Brain microvascular endothelial cell (primary cell): ENCODE measurements around the gene BEST4.

Experiments
- DNase-seq: peaks from one replicate; pipeline ENCODE4 v3.0.0-alpha.2; 2020
- H3K27ac ChIP-seq: fragments of 250-450 bp; sonication (Bioruptor Pico); 2 replicates; pipeline ENCODE4 v1.5.1; 2020; ENCODE audit warnings: mild to moderate bottlenecking, moderate library complexity
- H3K27me3 ChIP-seq: fragments of 250-450 bp; sonication (Bioruptor Pico); replicated peaks from 2 replicates; pipeline ENCODE4 v1.5.1; 2020; ENCODE audit warnings: mild to moderate bottlenecking
- H3K36me3 ChIP-seq: fragments of 250-450 bp; sonication (Bioruptor Pico); replicated peaks from 2 replicates; pipeline ENCODE4 v1.5.1; 2020; ENCODE audit warnings: mild to moderate bottlenecking
- H3K4me3 ChIP-seq: 2 replicates; pipeline ENCODE4 v1.5.1; 2011; ENCODE audit warnings: low read depth, mild to moderate bottlenecking, control low read depth, low read length, moderate library complexity
- in situ Hi-C: cut with HindIII; loops from 2 replicates; pipeline ENCODE4 v1.10.0; 2017; ENCODE audit warnings: low sequenced_read_pairs, low pct_ligation_motif_present
- TF ChIP-seq, protein P1 (sequence below): IDR thresholded peaks from 2 replicates; pipeline ENCODE4 v1.5.1; 2011; ENCODE audit warnings: low read depth, mild to moderate bottlenecking, moderate library complexity, low read length, control low read depth, inconsistent platforms; ENCODE audit errors: missing control alignments

Gene BEST4

DNA sequence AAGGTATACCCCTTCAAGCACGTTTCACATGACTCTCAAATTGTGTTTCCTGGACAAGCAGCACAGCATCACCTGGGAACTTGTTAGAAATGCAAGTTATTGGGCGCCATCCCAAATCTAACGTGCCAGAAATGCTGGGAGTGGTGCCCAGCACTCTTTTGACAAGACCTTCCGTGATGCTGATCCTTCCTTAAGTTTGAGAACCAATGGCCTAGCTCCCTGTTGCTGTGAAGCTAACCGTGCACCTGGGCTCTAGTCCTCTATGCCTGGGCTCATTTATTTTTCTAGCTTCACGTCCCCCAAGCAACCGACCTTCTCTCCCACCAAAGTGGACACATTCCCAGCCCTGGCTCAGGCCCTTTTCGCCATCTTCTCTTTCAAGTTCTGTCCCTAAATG is 4.3 kb downstream of the BEST4 start:
- TF ChIP-seq, protein P1, sequence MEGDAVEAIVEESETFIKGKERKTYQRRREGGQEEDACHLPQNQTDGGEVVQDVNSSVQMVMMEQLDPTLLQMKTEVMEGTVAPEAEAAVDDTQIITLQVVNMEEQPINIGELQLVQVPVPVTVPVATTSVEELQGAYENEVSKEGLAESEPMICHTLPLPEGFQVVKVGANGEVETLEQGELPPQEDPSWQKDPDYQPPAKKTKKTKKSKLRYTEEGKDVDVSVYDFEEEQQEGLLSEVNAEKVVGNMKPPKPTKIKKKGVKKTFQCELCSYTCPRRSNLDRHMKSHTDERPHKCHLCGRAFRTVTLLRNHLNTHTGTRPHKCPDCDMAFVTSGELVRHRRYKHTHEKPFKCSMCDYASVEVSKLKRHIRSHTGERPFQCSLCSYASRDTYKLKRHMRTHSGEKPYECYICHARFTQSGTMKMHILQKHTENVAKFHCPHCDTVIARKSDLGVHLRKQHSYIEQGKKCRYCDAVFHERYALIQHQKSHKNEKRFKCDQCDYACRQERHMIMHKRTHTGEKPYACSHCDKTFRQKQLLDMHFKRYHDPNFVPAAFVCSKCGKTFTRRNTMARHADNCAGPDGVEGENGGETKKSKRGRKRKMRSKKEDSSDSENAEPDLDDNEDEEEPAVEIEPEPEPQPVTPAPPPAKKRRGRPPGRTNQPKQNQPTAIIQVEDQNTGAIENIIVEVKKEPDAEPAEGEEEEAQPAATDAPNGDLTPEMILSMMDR = no peak
- H3K36me3 ChIP-seq = peaks cover 24% of the 10 kb centered on the region
- no peaks in the 10 kb centered on the region for H3K27me3 ChIP-seq
- DNase-seq = no peak
- in situ Hi-C loops = no loop called here
- H3K4me3 ChIP-seq = peak overlapping the region; percentile 35
- no peak overlapping the region for H3K27ac ChIP-seq

DNA sequence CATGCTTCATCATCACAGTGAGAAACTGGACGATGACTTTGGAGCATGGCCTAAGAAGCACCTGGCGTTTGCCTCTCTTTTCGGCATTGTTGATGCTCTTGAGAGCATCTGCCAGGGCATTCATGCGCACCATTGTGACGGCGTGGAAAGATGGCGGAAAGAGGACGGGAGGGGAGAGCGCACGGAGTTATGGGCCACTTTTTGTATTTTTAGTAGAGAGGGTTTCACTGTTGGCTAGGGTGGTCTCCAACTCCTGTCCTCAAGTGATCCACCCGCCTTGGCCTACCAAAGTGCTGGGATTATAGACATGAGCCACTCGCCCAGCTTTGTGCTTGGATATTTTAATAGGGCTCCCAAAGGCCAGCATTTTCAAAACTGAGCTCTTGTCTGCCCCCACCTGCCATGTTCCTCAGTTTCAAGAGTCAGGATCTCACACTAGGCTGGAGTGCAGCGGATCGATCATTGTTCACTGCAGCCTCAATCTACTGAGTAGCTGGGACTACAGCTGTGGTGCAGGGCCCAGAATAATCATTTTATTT is 7.3 kb downstream of the BEST4 start:
- TF ChIP-seq, protein P1 = no peak
- Histone ChIP-seq H3K27ac (no peak overlapping the region), H3K4me3 (no peak overlapping the region), H3K27me3 (no peaks in the 10 kb centered on the region), H3K36me3 (peaks cover 49% of the 10 kb centered on the region)
- in situ Hi-C loops = no loop called here
- DNase-seq = no peak

DNA sequence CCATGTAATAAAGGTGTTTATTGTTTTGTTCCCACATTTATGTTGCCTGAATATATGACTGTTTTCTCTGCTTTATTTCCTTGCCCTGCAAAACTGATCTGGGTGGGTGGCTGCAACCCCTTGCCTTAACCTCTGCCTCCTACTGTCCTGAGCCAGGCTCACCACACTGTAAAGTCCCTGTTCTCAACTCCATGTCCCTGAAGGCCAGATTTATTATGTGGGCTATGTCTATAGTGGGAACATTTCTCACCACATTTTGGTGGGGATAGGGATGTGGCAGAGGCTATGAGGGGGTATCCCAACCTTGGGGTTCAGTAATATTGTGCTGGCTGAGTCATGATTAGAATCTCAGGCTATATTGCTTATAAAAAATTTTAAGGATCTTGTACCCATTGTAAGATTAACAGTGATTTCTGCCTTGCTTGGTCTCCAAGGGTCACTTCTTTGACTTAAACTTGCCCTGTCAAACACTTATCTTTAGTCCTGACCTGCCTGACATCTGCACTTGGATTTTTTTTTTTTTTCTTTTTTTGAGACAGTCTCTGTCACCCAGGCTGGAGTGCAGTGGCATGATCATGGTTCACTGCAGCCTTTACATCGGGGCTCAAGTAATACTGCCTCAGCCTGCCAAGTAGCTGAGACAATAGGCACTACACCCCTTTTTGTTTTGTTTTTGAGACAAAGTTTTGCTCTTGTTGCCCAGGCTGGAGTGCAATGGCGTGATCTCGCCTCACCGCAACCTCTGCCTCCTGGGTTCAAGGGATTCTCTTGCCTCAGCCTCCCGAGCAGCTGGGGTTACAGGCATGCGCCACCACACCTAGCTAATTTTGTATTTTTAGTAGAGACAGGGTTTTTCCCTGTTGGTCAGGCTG is 9.0 kb downstream of the BEST4 start:
- in situ Hi-C loops = no loop called here
- no peak overlapping the region for H3K27ac ChIP-seq
- no peaks in the 10 kb centered on the region for H3K27me3 ChIP-seq
- H3K4me3 ChIP-seq = peak overlapping the region; percentile 9
- H3K36me3 ChIP-seq = peaks cover 49% of the 10 kb centered on the region
- TF ChIP-seq, protein P1 = no peak
- DNase-seq = no peak

GRCh38 chr1:44777969-44778635 is 9.9 kb downstream of the BEST4 start:
- Histone ChIP-seq H3K4me3 (peak overlapping the region; percentile 95), H3K36me3 (peaks cover 49% of the 10 kb centered on the region), H3K27ac (no peak overlapping the region), H3K27me3 (no peaks in the 10 kb centered on the region)
- in situ Hi-C loops = no loop called here
- DNase-seq = no peak
- TF ChIP-seq, protein P1 = no peak

DNA sequence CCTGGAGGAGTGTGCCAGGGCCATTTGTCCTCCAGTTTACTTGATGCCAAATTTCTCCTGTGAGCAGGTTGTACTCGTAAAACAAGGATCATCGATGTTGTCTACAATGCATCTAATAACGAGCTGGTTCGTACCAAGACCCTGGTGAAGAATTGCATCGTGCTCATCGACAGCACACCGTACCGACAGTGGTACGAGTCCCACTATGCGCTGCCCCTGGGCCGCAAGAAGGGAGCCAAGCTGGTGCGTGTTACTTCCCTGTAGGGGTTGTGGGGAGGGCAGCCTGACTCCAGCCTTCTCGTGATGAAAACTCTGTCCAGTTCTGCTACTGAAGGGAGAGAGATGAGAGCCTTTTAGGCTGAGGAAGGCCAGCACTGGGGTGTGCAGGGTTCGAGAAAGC is 10.4 kb downstream of the BEST4 start:
- Histone ChIP-seq H3K27ac (no peak overlapping the region), H3K4me3 (peak overlapping the region; percentile 95), H3K27me3 (no peaks in the 10 kb centered on the region), H3K36me3 (peaks cover 49% of the 10 kb centered on the region)
- TF ChIP-seq, protein P1 = no peak
- in situ Hi-C loops = no loop called here
- DNase-seq = no peak
